HFFc6 (cell line): Measurements from ENCODE around the gene ARHGAP22. TPM values are rescaled to one million over a fixed set of nuclear protein-coding genes. Genes with fewer than 3 reads are reported as not detected.
A peak's percentile ranks its signal among the peaks of the same experiment; 100 is the strongest.

Source experiments
- DNase-seq: peaks from one replicate; pipeline ENCODE4 v3.0.0-alpha.2; 2018
- H3K27ac Mint-ChIP-seq: 2 replicates; pipeline ENCODE4 v1.8.0; 2020; ENCODE audit warnings: mild to moderate bottlenecking, mixed read lengths
- H3K27me3 Mint-ChIP-seq: 2 replicates; pipeline ENCODE4 v1.8.0; 2021; ENCODE audit warnings: mild to moderate bottlenecking, moderate library complexity, mixed read lengths; ENCODE audit not compliant: insufficient read depth
- H3K36me3 Mint-ChIP-seq: 2 replicates; pipeline ENCODE4 v1.8.0; 2021; ENCODE audit warnings: low read depth, mixed read lengths
- H3K4me1 Mint-ChIP-seq: 2 replicates; pipeline ENCODE4 v1.8.0; 2020; ENCODE audit warnings: low read depth, mixed read lengths
- H3K4me3 Mint-ChIP-seq: 2 replicates; pipeline ENCODE4 v1.8.0; 2020; ENCODE audit warnings: mild to moderate bottlenecking, moderate library complexity, mixed read lengths
- H3K9me3 Mint-ChIP-seq: 2 replicates; pipeline ENCODE4 v1.8.0; 2020; ENCODE audit warnings: mild to moderate bottlenecking, mixed read lengths
- CTCF ChIP-seq: fragments of 200-600 bp; sonication (generic); IDR thresholded peaks from 2 replicates; pipeline ENCODE4 v1.5.0; 2021; ENCODE audit warnings: antibody characterized with exemption, mild to moderate bottlenecking
- total RNA-seq, 6 experiments: library from RNA; stranded (reverse); fragmentation: NEBNext Ultra II Directional; extraction: Animal tissue kit (Norgen Biotek cat#: 25700); gene quantifications; 2 replicates in 1 of 6; 3 replicates in 5 of 6; pipeline ENCODE4 v1.2.3, GENCODE V29; 2021

Gene ARHGAP22
- total RNA-seq, 6 experiments from 2014 or later = 74.3 to 117 (median 95.7) TPM

GRCh38 chr10:48475943-48476278, 129.0 kb downstream of the ARHGAP22 start:
- Mint-ChIP-seq H3K4me1 (peaks cover 58% of the 10 kb centered on the region), H3K4me3 (no peak overlapping the region; the same call in 1 of the 2 replicates), H3K27ac (peak overlapping the region; percentile 20), H3K9me3 (no peaks in the 10 kb centered on the region), H3K36me3 (peaks cover 61% of the 10 kb centered on the region), H3K27me3 (peaks cover 11% of the 10 kb centered on the region)
- no peak for TF ChIP-seq CTCF
- no peak for DNase-seq

- H3K9me3 Mint-ChIP-seq = no peaks in the 10 kb centered on the region
- H3K4me1 Mint-ChIP-seq = peaks cover 65% of the 10 kb centered on the region
- peaks cover 8% of the 10 kb centered on the region for H3K27me3 Mint-ChIP-seq
- H3K27ac Mint-ChIP-seq = peak overlapping the region; percentile 20; the same call in 1 of the 2 replicates
- no peak overlapping the region for H3K4me3 Mint-ChIP-seq
- H3K36me3 Mint-ChIP-seq = peaks cover 57% of the 10 kb centered on the region
- no peak for DNase-seq
- TF ChIP-seq CTCF = no peak
These were observed 130.0 kb downstream of the ARHGAP22 start for GRCh38 chr10:48474765-48475365.

- Mint-ChIP-seq H3K9me3 (no peaks in the 10 kb centered on the region), H3K27me3 (peaks cover 2% of the 10 kb centered on the region; the same call in 1 of the 2 replicates), H3K4me1 (peaks cover 62% of the 10 kb centered on the region), H3K27ac (no peak overlapping the region), H3K36me3 (peaks cover 48% of the 10 kb centered on the region), H3K4me3 (no peak overlapping the region)
- TF ChIP-seq CTCF = no peak
- DNase-seq = no peak
These were observed 131.2 kb downstream of the ARHGAP22 start for GRCh38 chr10:48473704-48474103.

- H3K4me3 Mint-ChIP-seq = no peak overlapping the region
These were observed 132.3 kb downstream of the ARHGAP22 start for GRCh38 chr10:48472501-48473069.

More at GRCh38 chr10:48472501-48473069, 132.3 kb downstream of the ARHGAP22 start:
- Mint-ChIP-seq H3K27ac (no peak overlapping the region; the same call in 1 of the 2 replicates), H3K4me1 (peaks cover 51% of the 10 kb centered on the region), H3K36me3 (peaks cover 40% of the 10 kb centered on the region), H3K27me3 (peaks cover 2% of the 10 kb centered on the region; the same call in 1 of the 2 replicates), H3K9me3 (no peaks in the 10 kb centered on the region)
- no peak for TF ChIP-seq CTCF
- DNase-seq = no peak
